Measurements from ENCODE around the gene ACTMAP. TPM values are rescaled to one million over a fixed set of nuclear protein-coding genes. Genes with fewer than 3 reads are reported as not detected.

The ACTMAP gene
- total and polyA plus RNA-seq, 9 donors, result 2.1 to 6.5 (median 3.7) TPM

- Histone ChIP-seq H3K4me1 (ENCODE audit: insufficient read depth) (peaks cover 4% of the 10 kb centered on the region), H3K4me3 (no peak overlapping the region), H3K27me3 (no peaks in the 10 kb centered on the region), H3K9me3 (no peaks in the 10 kb centered on the region), H3K27ac (no peak overlapping the region), H3K36me3 (no peaks in the 10 kb centered on the region)
- intact Hi-C loops (cut with DNase I), result no loop called here
- WGBS, 3 donors, result 74 to 81% (median 76%) methylated on average over 16 of the region's 16 CpGs
- DNase-seq, result no peak
- no peak for TF ChIP-seq POLR2A (IDR thresholded peaks at IDR 0.05)
- TF ChIP-seq, protein P1, sequence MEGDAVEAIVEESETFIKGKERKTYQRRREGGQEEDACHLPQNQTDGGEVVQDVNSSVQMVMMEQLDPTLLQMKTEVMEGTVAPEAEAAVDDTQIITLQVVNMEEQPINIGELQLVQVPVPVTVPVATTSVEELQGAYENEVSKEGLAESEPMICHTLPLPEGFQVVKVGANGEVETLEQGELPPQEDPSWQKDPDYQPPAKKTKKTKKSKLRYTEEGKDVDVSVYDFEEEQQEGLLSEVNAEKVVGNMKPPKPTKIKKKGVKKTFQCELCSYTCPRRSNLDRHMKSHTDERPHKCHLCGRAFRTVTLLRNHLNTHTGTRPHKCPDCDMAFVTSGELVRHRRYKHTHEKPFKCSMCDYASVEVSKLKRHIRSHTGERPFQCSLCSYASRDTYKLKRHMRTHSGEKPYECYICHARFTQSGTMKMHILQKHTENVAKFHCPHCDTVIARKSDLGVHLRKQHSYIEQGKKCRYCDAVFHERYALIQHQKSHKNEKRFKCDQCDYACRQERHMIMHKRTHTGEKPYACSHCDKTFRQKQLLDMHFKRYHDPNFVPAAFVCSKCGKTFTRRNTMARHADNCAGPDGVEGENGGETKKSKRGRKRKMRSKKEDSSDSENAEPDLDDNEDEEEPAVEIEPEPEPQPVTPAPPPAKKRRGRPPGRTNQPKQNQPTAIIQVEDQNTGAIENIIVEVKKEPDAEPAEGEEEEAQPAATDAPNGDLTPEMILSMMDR (IDR thresholded peaks at IDR 0.05), result no peak
- TF ChIP-seq EP300 (IDR thresholded peaks at IDR 0.05), result no peak
These were observed 10.2 kb downstream of the ACTMAP start for GRCh38 chr19:40739871-40740703.

- Histone ChIP-seq H3K4me1 (ENCODE audit: insufficient read depth) (peaks cover 4% of the 10 kb centered on the region), H3K27me3 (no peaks in the 10 kb centered on the region), H3K4me3 (no peak overlapping the region), H3K27ac (no peak overlapping the region), H3K36me3 (no peaks in the 10 kb centered on the region), H3K9me3 (no peaks in the 10 kb centered on the region)
- DNase-seq, result no peak
- intact Hi-C loops (cut with DNase I), result no loop called here
- 72 to 85% (median 79%) methylated on average over 22 of the region's 22 CpGs for WGBS, 3 donors
- TF ChIP-seq POLR2A (IDR thresholded peaks at IDR 0.05) (no peak), EP300 (IDR thresholded peaks at IDR 0.05) (no peak)
- TF ChIP-seq, protein P1 (IDR thresholded peaks at IDR 0.05), result no peak
These were observed 11.0 kb downstream of the ACTMAP start for GRCh38 chr19:40739030-40739839.

DNA sequence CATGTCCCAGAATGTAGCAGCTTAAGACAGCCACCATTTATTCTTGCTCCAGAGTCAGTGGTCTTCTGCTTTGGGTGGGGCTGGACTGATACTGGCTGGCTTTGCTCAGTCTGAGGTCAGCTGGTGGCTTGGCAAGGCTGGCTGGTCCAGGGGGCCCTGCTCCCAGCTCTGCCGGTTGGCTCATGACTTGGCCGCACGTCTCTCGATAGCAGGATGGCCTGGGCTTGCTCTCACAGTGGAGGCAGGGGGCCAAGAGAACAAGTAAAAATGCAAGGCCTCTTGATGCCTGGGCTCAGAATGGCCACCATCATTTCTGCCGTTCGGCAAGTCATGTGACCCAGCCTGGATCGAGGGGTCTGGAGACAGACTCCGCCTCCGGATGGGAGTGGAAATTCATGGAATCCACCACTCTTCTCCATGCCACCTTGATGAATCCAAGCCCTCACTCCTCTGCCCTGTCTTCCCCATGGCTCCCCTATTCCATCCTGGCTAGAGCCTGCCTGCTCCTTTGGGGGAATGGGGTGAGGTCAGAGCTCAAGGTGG, 13.1 kb downstream of the ACTMAP start:
- H3K4me1 ChIP-seq (ENCODE audit: insufficient read depth), result peaks cover 4% of the 10 kb centered on the region
- H3K27ac ChIP-seq, result no peak overlapping the region
- H3K4me3 ChIP-seq, result no peak overlapping the region
- intact Hi-C loops (cut with DNase I), result no loop called here
- DNase-seq, result no peak
- H3K9me3 ChIP-seq, result no peaks in the 10 kb centered on the region
- no peaks in the 10 kb centered on the region for H3K36me3 ChIP-seq
- TF ChIP-seq, protein P1 (IDR thresholded peaks at IDR 0.05), result no peak
- no peak for TF ChIP-seq EP300 (IDR thresholded peaks at IDR 0.05)
- no peak for TF ChIP-seq POLR2A (IDR thresholded peaks at IDR 0.05)
- WGBS, 3 donors, result 76 to 83% (median 78%) methylated on average over 9 of the region's 9 CpGs
- no peaks in the 10 kb centered on the region for H3K27me3 ChIP-seq

DNA sequence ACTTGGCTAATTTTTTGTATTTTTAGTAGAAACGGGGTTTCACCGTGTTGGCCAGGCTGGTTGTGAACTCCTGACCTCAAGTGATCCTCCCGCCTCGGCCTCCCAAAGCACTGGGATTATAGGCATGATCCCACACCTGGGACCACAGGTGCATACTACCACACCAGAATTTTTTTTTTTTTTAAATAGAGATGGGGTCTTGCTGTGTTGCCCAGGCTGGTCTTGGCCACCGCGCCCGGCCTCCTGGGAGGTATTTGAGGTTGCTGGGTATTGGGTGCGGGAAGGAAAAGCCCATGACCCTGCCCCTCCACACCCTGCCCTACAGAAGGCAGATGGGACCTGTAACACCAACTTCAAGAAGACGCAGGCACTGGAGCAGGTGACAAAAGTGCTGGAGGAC, 13.6 kb downstream of the ACTMAP start:
- Histone ChIP-seq H3K9me3 (no peaks in the 10 kb centered on the region), H3K4me1 (ENCODE audit: insufficient read depth) (peaks cover 4% of the 10 kb centered on the region), H3K36me3 (no peaks in the 10 kb centered on the region), H3K4me3 (no peak overlapping the region), H3K27ac (no peak overlapping the region), H3K27me3 (no peaks in the 10 kb centered on the region)
- WGBS, 3 donors, result 86 to 92% (median 86%) methylated on average over 9 of the region's 9 CpGs
- DNase-seq, result no peak
- TF ChIP-seq POLR2A (IDR thresholded peaks at IDR 0.05) (no peak), EP300 (IDR thresholded peaks at IDR 0.05) (no peak)
- TF ChIP-seq, protein P1 (IDR thresholded peaks at IDR 0.05), result no peak
- intact Hi-C loops (cut with DNase I), result no loop called here

Data from ovary (tissue), 9 donors.